Activated CD8-positive, alpha-beta T cell treated with anti-CD3 and anti-CD28 coated beads, Interleukin-2, amount 10 ng/mL, durations not matched to agents 7 days and 5 days (primary cell): Measurements from ENCODE around the gene PPFIBP1. TPM values are rescaled to one million over a fixed set of nuclear protein-coding genes. Genes with fewer than 3 reads are reported as not detected.

Experiments used
- ATAC-seq: fragments of 150-1000 bp; cut with Tn5 transposase; one replicate; pipeline ENCODE4 v1.10.0; 2021; ENCODE audit warnings: moderate library complexity
- CTCF ChIA-PET: fragments of 350-600 bp; sonication (Branson Sonifier 250); formaldehyde crosslinking; loops from one replicate; lab custom pipeline; 2021; ENCODE audit warnings: antibody characterized with exemption; lab: Charles Lee
- POLR2A ChIA-PET: fragments of 350-600 bp; sonication (Branson Sonifier 250); formaldehyde crosslinking; loops from one replicate; lab custom pipeline; 2021; ENCODE audit warnings: antibody characterized with exemption; lab: Charles Lee
- DNase-seq: peaks from one replicate; pipeline ENCODE4 v3.0.0-alpha.2; 2020
- H3K27ac Mint-ChIP-seq: one replicate; pipeline ENCODE4 v1.8.0; 2021; ENCODE audit warnings: mild to moderate bottlenecking, mixed read lengths
- H3K27me3 Mint-ChIP-seq: one replicate; pipeline ENCODE4 v1.8.0; 2021; ENCODE audit warnings: low read depth, mixed read lengths
- H3K36me3 Mint-ChIP-seq: one replicate; pipeline ENCODE4 v1.8.0; 2021; ENCODE audit warnings: low read depth, mixed read lengths
- H3K4me1 Mint-ChIP-seq: one replicate; pipeline ENCODE4 v1.8.0; 2021; ENCODE audit warnings: low read depth, mixed read lengths
- H3K4me3 Mint-ChIP-seq: one replicate; pipeline ENCODE4 v1.8.0; 2021; ENCODE audit warnings: mild to moderate bottlenecking, mixed read lengths
- H3K9me3 Mint-ChIP-seq: one replicate; pipeline ENCODE4 v1.8.0; 2022; ENCODE audit warnings: mixed read lengths; ENCODE audit not compliant: insufficient read depth
- total RNA-seq, 2 experiments: library from RNA; stranded (reverse); gene quantifications; one replicate each; pipeline ENCODE4 v1.2.3, GENCODE V29; 2021

PPFIBP1 gene
- total RNA-seq, 2 experiments from 2014 or later = 17.5 TPM

DNA sequence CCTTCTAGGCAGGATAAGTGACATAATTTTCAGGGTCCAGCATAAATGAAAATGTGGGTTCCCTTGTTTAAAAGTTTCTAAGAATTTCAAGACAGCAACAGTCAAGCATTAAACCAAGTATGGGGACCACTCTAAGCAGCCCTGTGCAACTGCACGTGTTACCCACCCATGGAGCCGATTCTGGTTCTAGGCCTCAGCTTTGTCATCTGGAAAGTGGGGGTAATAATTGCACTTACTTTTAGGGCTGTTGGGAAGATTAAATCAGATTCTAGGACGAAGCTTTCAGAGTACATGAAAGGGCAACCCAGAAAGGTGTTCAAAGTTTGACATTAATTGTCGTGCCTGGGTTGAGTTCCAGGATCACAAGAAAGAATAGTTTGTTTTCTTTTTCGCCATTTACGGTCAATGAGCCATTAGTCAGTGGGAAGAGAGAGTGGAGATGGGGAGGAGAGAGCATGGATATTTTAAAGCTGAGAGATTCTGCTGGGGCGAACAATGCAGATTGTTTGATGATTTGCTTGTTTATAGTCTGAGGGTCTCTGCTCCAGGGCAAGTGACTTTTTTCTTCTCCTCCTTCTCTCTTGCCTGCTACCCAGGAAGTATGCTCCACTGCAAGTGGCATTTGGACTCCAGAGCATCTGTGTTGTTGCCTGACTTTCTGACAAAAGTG lies 10.7 kb upstream of the PPFIBP1 start:
- Mint-ChIP-seq H3K27me3 (peaks cover 32% of the 10 kb centered on the region), H3K9me3 (no peaks in the 10 kb centered on the region), H3K36me3 (no peaks in the 10 kb centered on the region), H3K27ac (no peak overlapping the region), H3K4me3 (no peak overlapping the region), H3K4me1 (no peaks in the 10 kb centered on the region)
- ChIA-PET CTCF (no interaction called here), POLR2A (no interaction called here)
- DNase-seq (no peak), ATAC-seq (no peak)

DNA sequence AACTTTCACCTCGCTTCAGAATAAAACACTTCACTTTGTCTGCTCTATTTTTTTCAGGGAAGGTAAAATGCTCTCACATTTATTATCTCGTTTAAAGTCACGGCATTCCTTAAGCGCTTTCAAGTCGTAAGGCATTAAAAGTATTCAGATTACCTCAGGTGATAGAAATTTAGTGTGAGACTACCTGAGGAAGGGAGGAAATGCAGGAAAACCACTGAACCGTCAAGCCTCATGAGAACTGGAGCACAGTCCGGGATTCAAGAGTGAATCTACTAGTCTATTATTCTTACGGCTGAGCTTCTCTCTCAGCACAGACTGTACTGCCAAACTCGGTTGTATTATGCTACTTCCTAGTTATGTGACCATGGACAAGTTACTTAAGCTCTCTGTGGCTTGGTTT lies 8.3 kb upstream of the PPFIBP1 start:
- Mint-ChIP-seq H3K27me3 (peaks cover 37% of the 10 kb centered on the region), H3K4me3 (no peak overlapping the region), H3K9me3 (no peaks in the 10 kb centered on the region), H3K36me3 (no peaks in the 10 kb centered on the region), H3K4me1 (no peaks in the 10 kb centered on the region), H3K27ac (no peak overlapping the region)
- POLR2A ChIA-PET = no interaction called here
- ATAC-seq = no peak
- CTCF ChIA-PET = no interaction called here
- DNase-seq = no peak

DNA sequence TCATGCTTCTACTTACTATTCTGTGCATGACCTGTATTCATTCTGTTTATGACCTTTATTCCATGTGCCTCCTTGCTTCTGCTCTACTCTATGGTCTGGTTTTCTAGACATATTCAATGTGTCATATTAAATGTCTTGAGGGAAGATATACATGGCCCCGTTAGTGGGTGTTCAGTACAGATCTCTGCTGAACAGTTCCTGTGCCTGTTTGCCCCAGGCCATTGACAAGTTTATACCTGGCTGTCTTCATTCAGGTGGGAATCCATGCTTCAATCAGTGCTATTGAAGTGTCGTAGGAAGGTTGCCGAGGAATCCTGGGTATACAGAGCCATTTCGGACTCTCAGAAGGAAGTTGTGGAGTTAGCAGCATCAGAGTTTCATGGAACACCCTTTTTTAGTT lies 7.4 kb upstream of the PPFIBP1 start:
- ATAC-seq = no peak
- Mint-ChIP-seq H3K4me1 (no peaks in the 10 kb centered on the region), H3K9me3 (no peaks in the 10 kb centered on the region), H3K36me3 (no peaks in the 10 kb centered on the region), H3K27ac (no peak overlapping the region), H3K27me3 (peaks cover 34% of the 10 kb centered on the region), H3K4me3 (no peak overlapping the region)
- POLR2A ChIA-PET = no interaction called here
- CTCF ChIA-PET = no interaction called here
- no peak for DNase-seq

DNA sequence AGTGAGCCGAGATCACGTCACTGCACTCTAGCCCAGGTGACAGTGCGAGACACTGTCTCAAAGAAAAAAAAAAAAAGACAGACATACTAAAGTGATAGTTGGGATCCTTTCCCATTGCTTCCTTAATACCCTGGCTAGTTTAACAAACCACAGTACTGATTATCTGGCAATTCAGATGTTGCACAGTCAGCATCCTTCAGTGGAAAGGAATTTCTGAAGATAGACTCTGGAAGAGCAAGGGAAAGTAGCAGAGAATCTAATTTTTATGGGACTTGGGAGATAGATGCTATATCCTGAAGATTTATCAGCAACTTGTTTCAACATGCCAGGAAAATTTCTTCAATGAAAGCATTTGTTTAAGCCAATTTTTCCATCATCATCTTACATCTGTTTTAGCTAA lies 6.5 kb upstream of the PPFIBP1 start:
- POLR2A ChIA-PET = no interaction called here
- CTCF ChIA-PET = no interaction called here
- peaks cover 37% of the 10 kb centered on the region for H3K27me3 Mint-ChIP-seq
- ATAC-seq (no peak), DNase-seq (no peak)
- H3K4me1 Mint-ChIP-seq = peaks cover 2% of the 10 kb centered on the region
- H3K4me3 Mint-ChIP-seq = no peak overlapping the region
- H3K36me3 Mint-ChIP-seq = no peaks in the 10 kb centered on the region
- no peak overlapping the region for H3K27ac Mint-ChIP-seq
- no peaks in the 10 kb centered on the region for H3K9me3 Mint-ChIP-seq

DNA sequence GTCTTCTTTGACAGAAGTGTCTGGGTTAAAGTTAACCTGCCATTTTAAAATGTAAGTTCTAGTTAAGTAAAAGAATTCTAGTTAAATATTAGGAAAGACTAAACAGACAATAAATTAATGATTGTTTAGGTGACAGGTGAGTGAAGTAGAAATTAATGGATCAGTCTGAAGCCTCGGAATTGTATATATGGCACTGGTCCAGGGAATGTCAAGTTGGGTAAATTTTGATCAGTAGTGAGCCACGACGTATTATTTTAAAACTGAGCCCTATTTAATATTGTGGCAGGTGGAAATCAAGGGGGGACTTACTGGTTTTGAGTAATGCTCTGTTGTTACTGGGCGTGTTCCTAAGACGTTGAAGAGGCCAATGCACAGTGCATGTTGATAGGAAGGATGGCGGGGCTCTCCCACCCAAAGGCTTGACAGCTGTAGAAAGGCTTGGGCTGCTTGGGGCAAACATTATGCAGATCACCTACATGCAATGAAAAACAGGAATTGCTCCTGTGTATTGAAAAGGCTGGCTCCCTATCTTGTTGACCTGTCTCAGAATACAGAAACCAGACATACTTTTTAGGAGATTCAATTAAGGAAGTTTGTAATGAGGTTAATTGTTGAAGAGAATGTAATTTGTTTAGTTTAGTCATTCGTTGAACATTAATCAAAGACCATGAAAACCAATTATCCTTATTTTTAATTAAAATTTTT lies 5.9 kb upstream of the PPFIBP1 start:
- no peak for DNase-seq
- no peak for ATAC-seq
- no peak overlapping the region for H3K4me3 Mint-ChIP-seq
- no peak overlapping the region for H3K27ac Mint-ChIP-seq
- peaks cover 4% of the 10 kb centered on the region for H3K4me1 Mint-ChIP-seq
- ChIA-PET POLR2A (no interaction called here), CTCF (no interaction called here)
- H3K36me3 Mint-ChIP-seq = no peaks in the 10 kb centered on the region
- H3K9me3 Mint-ChIP-seq = no peaks in the 10 kb centered on the region
- peaks cover 38% of the 10 kb centered on the region for H3K27me3 Mint-ChIP-seq

DNA sequence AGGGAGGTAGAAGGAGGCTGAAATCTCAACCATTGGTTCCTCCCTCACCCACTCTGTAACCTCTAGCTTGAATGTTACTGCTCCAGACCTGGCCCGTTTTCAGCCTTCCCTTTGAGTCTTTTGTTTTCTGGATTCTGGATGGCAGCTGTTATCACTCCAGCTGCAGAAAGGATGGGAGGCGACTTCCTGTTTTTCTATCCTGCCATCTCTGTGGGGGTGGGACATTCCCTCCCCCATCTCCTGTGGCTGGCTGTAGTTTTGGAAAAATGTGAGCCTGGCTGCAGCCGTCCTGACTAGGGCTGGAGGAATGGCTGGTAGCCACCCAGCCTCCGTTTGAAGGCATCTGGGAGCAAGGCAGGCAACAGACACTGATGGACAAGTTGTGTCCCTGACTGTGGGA lies 2.9 kb upstream of the PPFIBP1 start:
- ATAC-seq = no peak
- peaks cover 3% of the 10 kb centered on the region for H3K36me3 Mint-ChIP-seq
- ChIA-PET CTCF (no interaction called here), POLR2A (no interaction called here)
- H3K4me3 Mint-ChIP-seq = no peak overlapping the region
- H3K9me3 Mint-ChIP-seq = no peaks in the 10 kb centered on the region
- peaks cover 34% of the 10 kb centered on the region for H3K27me3 Mint-ChIP-seq
- H3K27ac Mint-ChIP-seq = no peak overlapping the region
- peaks cover 25% of the 10 kb centered on the region for H3K4me1 Mint-ChIP-seq
- no peak for DNase-seq

DNA sequence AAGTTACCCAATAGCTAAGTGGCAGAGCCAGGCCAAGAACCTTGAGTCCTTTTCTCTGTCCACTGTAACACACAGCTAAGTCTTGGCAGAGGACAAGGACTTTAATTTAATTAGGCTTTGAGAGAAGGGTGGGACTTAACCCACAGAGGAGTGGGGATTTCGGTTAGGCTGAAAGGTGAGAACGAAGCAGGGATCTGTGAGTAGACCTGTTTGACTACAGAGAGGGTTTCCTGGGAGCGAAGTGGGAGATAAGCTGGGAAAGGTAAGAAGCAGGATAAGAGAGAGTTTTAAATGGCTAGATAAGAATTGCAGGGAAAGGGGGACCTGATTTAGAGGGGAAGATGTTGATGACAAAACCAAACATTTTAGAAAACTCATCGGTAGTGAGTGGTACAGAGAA lies 2.0 kb upstream of the PPFIBP1 start:
- Mint-ChIP-seq H3K36me3 (peaks cover 3% of the 10 kb centered on the region), H3K27ac (no peak overlapping the region)
- POLR2A ChIA-PET = no interaction called here

DNA sequence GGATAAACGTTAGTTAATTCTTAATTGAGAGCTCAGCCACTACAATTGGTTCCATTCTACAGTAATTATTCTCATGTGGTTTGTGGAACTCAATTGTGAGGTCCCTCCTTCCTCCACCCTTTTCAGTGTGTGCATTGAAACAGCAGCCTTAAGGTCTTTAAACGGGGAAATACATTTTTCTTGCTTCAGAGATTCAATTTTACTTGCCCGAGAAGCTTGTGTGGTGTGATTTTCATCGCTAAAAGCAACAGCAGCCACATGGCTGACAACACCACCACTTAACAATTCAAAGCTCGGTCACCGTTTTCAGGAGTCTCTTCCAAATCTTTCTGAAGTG lies 733 bp upstream of the PPFIBP1 start:
- CTCF ChIA-PET = interaction anchor here (0.8 to 3.5 kb wide), 9 partner anchors 12 to 139 kb away, joined by 3 to 20 read pairs (median 3); no protein-coding TSS in a partner anchor
- Mint-ChIP-seq H3K9me3 (no peaks in the 10 kb centered on the region), H3K4me3 (peak overlapping the region; percentile 96), H3K36me3 (peaks cover 3% of the 10 kb centered on the region), H3K4me1 (peaks cover 25% of the 10 kb centered on the region), H3K27ac (peak overlapping the region; percentile 90), H3K27me3 (peaks cover 25% of the 10 kb centered on the region)
- ATAC-seq (peak; percentile 1), DNase-seq (no peak)
- POLR2A ChIA-PET = interaction anchor here (0.8 to 1.1 kb wide), 3 partner anchors 22 to 64 kb away, joined by 3 to 4 read pairs (median 4); no protein-coding TSS in a partner anchor

More for the DNA sequence above, 2.0 kb upstream of the PPFIBP1 start:
- Mint-ChIP-seq H3K27me3 (peaks cover 31% of the 10 kb centered on the region), H3K4me3 (no peak overlapping the region), H3K9me3 (no peaks in the 10 kb centered on the region), H3K4me1 (peaks cover 25% of the 10 kb centered on the region)
- CTCF ChIA-PET = interaction anchor here (2.3 to 3.5 kb wide), 2 partner anchors 87 to 131 kb away, joined by 12 to 20 read pairs; no protein-coding TSS in a partner anchor
- ATAC-seq (no peak), DNase-seq (no peak)

DNA sequence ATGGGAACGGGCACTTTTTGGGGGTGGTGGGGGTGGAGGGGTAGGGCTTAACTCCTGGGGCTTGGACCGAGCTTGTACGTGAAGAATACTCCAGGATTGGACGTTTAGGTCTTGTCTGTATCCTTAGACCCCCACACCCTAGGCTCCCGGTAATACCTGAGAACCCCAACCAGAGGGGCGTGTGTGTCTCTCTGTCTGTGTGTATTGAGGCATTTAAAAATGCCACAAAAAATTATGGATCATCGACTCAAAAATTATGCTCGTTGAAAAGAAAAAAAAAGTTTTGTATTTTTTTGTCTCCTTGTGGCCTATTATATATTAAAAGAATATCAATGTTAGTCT lies 459 bp downstream of the PPFIBP1 start:
- DNase-seq = no peak
- Mint-ChIP-seq H3K27ac (no peak overlapping the region), H3K4me1 (peaks cover 25% of the 10 kb centered on the region), H3K27me3 (peaks cover 25% of the 10 kb centered on the region), H3K9me3 (no peaks in the 10 kb centered on the region), H3K4me3 (peak overlapping the region; percentile 96), H3K36me3 (peaks cover 3% of the 10 kb centered on the region)
- CTCF ChIA-PET = interaction anchor here (0.8 to 3.5 kb wide), 6 partner anchors 10 to 111 kb away, joined by 3 to 20 read pairs (median 3); no protein-coding TSS in a partner anchor
- ATAC-seq = no peak
- POLR2A ChIA-PET = no interaction called here

DNA sequence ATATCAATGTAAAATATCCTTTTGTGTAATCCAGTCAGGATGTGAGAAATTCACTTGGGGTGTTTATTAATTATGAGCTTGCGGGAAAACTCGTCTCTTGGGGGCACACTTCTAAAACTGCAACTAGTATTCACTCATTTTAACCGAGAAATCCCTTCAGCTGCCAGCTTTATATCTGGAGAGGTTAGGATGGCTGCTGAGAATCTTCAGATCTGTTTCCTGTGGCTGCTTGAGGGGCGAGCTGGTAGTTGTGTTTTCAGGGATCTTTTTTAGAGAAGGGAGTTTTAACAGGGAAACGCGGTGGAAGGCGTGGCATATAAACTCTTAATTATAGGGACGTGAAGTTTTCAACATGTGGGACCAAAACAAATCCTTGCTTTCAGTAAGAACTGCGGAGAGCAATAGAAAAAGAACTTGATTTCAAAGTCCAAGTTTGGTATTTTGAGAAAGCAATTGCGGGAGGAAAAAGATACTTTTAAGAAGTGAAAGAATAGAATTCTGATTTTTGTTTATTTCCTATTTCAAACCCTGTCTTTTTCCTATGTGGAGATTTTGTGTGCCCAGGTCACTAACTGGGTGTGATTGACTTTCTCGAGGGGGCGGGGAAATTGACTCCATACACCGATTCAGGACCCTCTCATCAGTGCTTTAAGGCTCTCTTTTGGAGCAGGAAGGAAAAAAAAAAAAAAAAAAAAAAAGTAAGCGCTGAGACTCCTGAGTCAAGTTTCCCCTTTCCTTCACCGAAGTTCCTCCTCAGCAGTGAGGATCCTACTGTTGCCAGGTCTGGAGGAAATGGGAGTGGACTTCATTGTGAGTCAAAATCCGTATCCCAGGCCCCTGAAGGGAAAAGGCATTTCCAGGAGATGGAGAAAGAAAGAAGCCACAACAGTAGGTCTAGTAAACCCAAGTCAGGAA lies 1.1 kb downstream of the PPFIBP1 start:
- no peaks in the 10 kb centered on the region for H3K9me3 Mint-ChIP-seq
- POLR2A ChIA-PET = no interaction called here
- peaks cover 3% of the 10 kb centered on the region for H3K36me3 Mint-ChIP-seq
- no peak for DNase-seq
- peaks cover 20% of the 10 kb centered on the region for H3K27me3 Mint-ChIP-seq
- peaks cover 25% of the 10 kb centered on the region for H3K4me1 Mint-ChIP-seq
- no peak for ATAC-seq
- H3K4me3 Mint-ChIP-seq = peak overlapping the region; percentile 96
- CTCF ChIA-PET = interaction anchor here (0.8 to 3.5 kb wide), 6 partner anchors 10 to 111 kb away, joined by 3 to 20 read pairs (median 3); no protein-coding TSS in a partner anchor
- H3K27ac Mint-ChIP-seq = no peak overlapping the region

DNA sequence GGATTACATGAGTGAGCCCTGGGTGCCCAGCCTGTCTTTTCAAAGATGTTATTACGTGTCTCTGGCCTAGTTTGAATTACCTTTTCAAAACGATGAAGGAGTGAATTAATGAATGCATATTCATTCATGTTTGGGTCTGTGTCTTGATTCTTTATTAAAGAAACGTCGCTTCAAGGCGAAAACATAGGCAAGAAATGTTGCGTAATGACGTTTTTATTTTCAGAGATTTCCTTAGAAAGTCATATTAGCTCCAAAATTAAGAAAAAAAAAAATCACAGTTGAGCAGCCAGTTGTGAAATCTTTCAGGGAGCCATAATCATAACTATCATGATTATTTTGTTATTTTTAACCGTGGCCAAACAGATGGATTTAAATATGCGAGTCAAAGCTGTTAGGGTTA lies 3.5 kb downstream of the PPFIBP1 start:
- DNase-seq (no peak), ATAC-seq (no peak)
- ChIA-PET CTCF (interaction anchor here (0.7 kb wide), 1 partner anchor 91 kb away, joined by 3 read pairs; no protein-coding TSS in a partner anchor), POLR2A (no interaction called here)
- H3K27ac Mint-ChIP-seq = no peak overlapping the region
- H3K4me3 Mint-ChIP-seq = no peak overlapping the region
- peaks cover 3% of the 10 kb centered on the region for H3K36me3 Mint-ChIP-seq
- H3K4me1 Mint-ChIP-seq = peaks cover 34% of the 10 kb centered on the region
- H3K9me3 Mint-ChIP-seq = no peaks in the 10 kb centered on the region
- H3K27me3 Mint-ChIP-seq = peaks cover 11% of the 10 kb centered on the region
